Activated CD8-positive, alpha-beta memory T cell treated with anti-CD3 and anti-CD28 coated beads, Interleukin-2, amount 50 U/mL, for 24 hours (primary cell): ENCODE data around the gene PDGFRB.

ENCODE experiments used
- DNase-seq: peaks from one replicate; pipeline ENCODE4 v3.0.0-alpha.2; 2020; ENCODE audit errors: extremely low read depth

The PDGFRB gene

GRCh38 chr5:150130493-150130922 lies 25.1 kb downstream of the PDGFRB start:
- DNase-seq, result no peak

- DNase-seq, result no peak
Observed at GRCh38 chr5:150129813-150130492, 25.7 kb downstream of the PDGFRB start.

GRCh38 chr5:150129454-150129812 lies 26.2 kb downstream of the PDGFRB start:
- DNase-seq, result no peak

- no peak for DNase-seq
Observed at GRCh38 chr5:150126921-150127265, 28.8 kb downstream of the PDGFRB start.

GRCh38 chr5:150126199-150126920 lies 29.3 kb downstream of the PDGFRB start:
- DNase-seq, result no peak

GRCh38 chr5:150125334-150125733 lies 30.3 kb downstream of the PDGFRB start:
- no peak for DNase-seq

- no peak for DNase-seq
Observed at GRCh38 chr5:150124596-150124995, 31.0 kb downstream of the PDGFRB start.

GRCh38 chr5:150124111-150124557 lies 31.5 kb downstream of the PDGFRB start:
- DNase-seq, result no peak

- no peak for DNase-seq
Observed at GRCh38 chr5:150123542-150123941, 32.1 kb downstream of the PDGFRB start.

GRCh38 chr5:150122536-150123481 lies 32.8 kb downstream of the PDGFRB start:
- no peak for DNase-seq

- no peak for DNase-seq
Observed at GRCh38 chr5:150122158-150122510, 33.5 kb downstream of the PDGFRB start.

- no peak for DNase-seq
Observed at GRCh38 chr5:150121448-150122157, 34.0 kb downstream of the PDGFRB start.

GRCh38 chr5:150120617-150121447 lies 34.8 kb downstream of the PDGFRB start:
- no peak for DNase-seq

GRCh38 chr5:150120062-150120441 lies 35.6 kb downstream of the PDGFRB start:
- DNase-seq, result no peak

GRCh38 chr5:150119421-150120061 lies 36.1 kb downstream of the PDGFRB start:
- DNase-seq, result no peak

GRCh38 chr5:150118561-150119229 lies 37.0 kb downstream of the PDGFRB start:
- no peak for DNase-seq

GRCh38 chr5:150117945-150118560 lies 37.6 kb downstream of the PDGFRB start:
- DNase-seq, result no peak

GRCh38 chr5:150116667-150117400 lies 38.8 kb downstream of the PDGFRB start:
- DNase-seq, result no peak
